IPS-NIHi7 (cell line): ENCODE measurements around the gene CHEK1.
"Not testable (repeated sequence)": the region's sequence is repeated elsewhere in the genome, so short reads cannot be mapped to it uniquely, and the experiment has no call there.

ENCODE experiments used
- DNase-seq: peaks from one replicate; pipeline ENCODE4 v3.0.0; 2012; ENCODE audit warnings: mixed read lengths; ENCODE audit errors: extremely low spot score

Gene CHEK1

GRCh38 chr11:125701018-125701610 lies 76.2 kb downstream of the CHEK1 start:
- no peak for DNase-seq

- peak; percentile 34 for DNase-seq
Observed at GRCh38 chr11:125701858-125702621, 77.1 kb downstream of the CHEK1 start.

- not testable (repeated sequence) for DNase-seq
Observed at GRCh38 chr11:125704686-125705085, 79.7 kb downstream of the CHEK1 start.

- DNase-seq: no peak
Observed at GRCh38 chr11:125720781-125721180, 95.8 kb downstream of the CHEK1 start.

GRCh38 chr11:125724125-125724524 lies 99.2 kb downstream of the CHEK1 start:
- peak; percentile 45 for DNase-seq
